HCT116 (cell line): Measurements from ENCODE around the gene CA5B. TPM values are rescaled to one million over a fixed set of nuclear protein-coding genes. Genes with fewer than 3 reads are reported as not detected.

Source experiments
- ATAC-seq: fragments of 200-7000 bp; cut with Tn5 transposase; 2 replicates; pipeline ENCODE4 v1.9.1; 2020; ENCODE audit warnings: mild to moderate bottlenecking, moderate library complexity
- BruUV-seq: library from RNA; stranded (reverse); fragments of 400-500 nt; replicated peaks from 2 replicates; lab custom pipeline; 2021; lab: Mats Ljungman, UMichigan
- CTCF ChIA-PET: fragments of 300-600 bp; sonication (Branson Sonifier 250); formaldehyde crosslinking; loops from one replicate; lab custom pipeline; 2021; ENCODE audit warnings: antibody characterized with exemption; lab: Charles Lee
- POLR2A ChIA-PET: fragments of 300-600, 350-600 bp; sonication (Branson Sonifier 250); formaldehyde crosslinking; loops from one replicate; lab custom pipeline; 2021; ENCODE audit warnings: antibody characterized with exemption; lab: Charles Lee
- RAD21 ChIA-PET, 2 experiments: fragments of 300-600 bp; sonication (Branson Sonifier 250); formaldehyde crosslinking; loops; one replicate each; lab custom pipeline; 2023; ENCODE audit warnings: low total read pairs in 2 of 2; ENCODE audit not compliant: uncharacterized antibody in 2 of 2, unreplicated experiment in 2 of 2, low non-redundant PET in 1 of 2; lab: Charles Lee
- DNase-seq: peaks from one replicate; pipeline ENCODE4 v3.0.0-alpha.2; 2010; ENCODE audit warnings: low read depth, low spot score
- H2AFZ ChIP-seq: fragments of 200-600 bp; shearing (Covaris generic), sonication (generic); 2 replicates; pipeline ENCODE4 v1.6.1; 2017; ENCODE audit warnings: low read depth, mixed run types, mixed read lengths, antibody characterized with exemption, low read length; ENCODE audit not compliant: poor library complexity, severe bottlenecking
- H3K27ac ChIP-seq: 2 replicates; pipeline ENCODE4 v1.5.1; 2012; ENCODE audit warnings: low read depth, low read length
- H3K27me3 ChIP-seq: fragments of 200-600 bp; sonication (generic); 2 replicates; pipeline ENCODE4 v1.6.1; 2016; ENCODE audit warnings: mixed run types, low read length, mixed read lengths; ENCODE audit not compliant: insufficient read depth
- H3K36me3 ChIP-seq, 2 experiments: fragments of 200-500 bp in 1 of 2; fragments of 200-600 bp in 1 of 2; sonication (Bioruptor generic) in 1 of 2; sonication (generic) in 1 of 2; 2 replicates each; pipeline versions ENCODE4 v1.5.1 to v1.6.1; 2014 to 2016; ENCODE audit warnings: low read length in 2 of 2, inconsistent platforms in 1 of 2, mixed read lengths in 1 of 2, mixed run types in 1 of 2; ENCODE audit not compliant: insufficient read depth in 2 of 2, control insufficient read depth in 1 of 2
- H3K4me1 ChIP-seq, 2 experiments: fragments of 200-600 bp in 1 of 2; sonication (generic) in 1 of 2; 2 replicates each; pipeline versions ENCODE4 v1.5.1 to v1.6.1; 2012 to 2017; ENCODE audit warnings: low read length in 2 of 2, inconsistent platforms in 1 of 2, mild to moderate bottlenecking in 1 of 2, mixed read lengths in 1 of 2, mixed run types in 1 of 2, moderate library complexity in 1 of 2; ENCODE audit not compliant: insufficient read depth in 2 of 2, control insufficient read depth in 1 of 2
- H3K4me2 ChIP-seq: fragments of 200-600 bp; sonication (generic); 2 replicates; pipeline ENCODE4 v1.6.1; 2017; ENCODE audit warnings: mixed run types, low read length, mixed read lengths
- H3K4me3 ChIP-seq, 2 experiments: fragments of 200-600 bp in 1 of 2; sonication (generic) in 1 of 2; replicated peaks in 1 of 2; 2 replicates each; pipeline ENCODE4 v1.5.1; 2011 to 2016; ENCODE audit warnings: low read length in 2 of 2, control low read depth in 1 of 2, low read depth in 1 of 2, mild to moderate bottlenecking in 1 of 2, mixed read lengths in 1 of 2, mixed run types in 1 of 2
- H3K79me2 ChIP-seq: fragments of 200-600 bp; sonication (generic); 2 replicates; pipeline ENCODE4 v1.6.1; 2017; ENCODE audit warnings: mild to moderate bottlenecking, mixed run types, low read length, moderate library complexity, mixed read lengths; ENCODE audit not compliant: insufficient read depth
- H3K9ac ChIP-seq: fragments of 200-600 bp; sonication (generic); 2 replicates; pipeline ENCODE4 v1.6.1; 2016; ENCODE audit warnings: low read length, mixed read lengths
- H3K9me2 ChIP-seq: fragments of 200-600 bp; sonication (generic), shearing (Covaris generic); 2 replicates; pipeline ENCODE4 v1.6.1; 2017; ENCODE audit warnings: mixed run types, mild to moderate bottlenecking, moderate library complexity; ENCODE audit not compliant: insufficient read depth
- H3K9me3 ChIP-seq, 2 experiments: fragments of 200-500 bp in 1 of 2; fragments of 200-600 bp in 1 of 2; sonication (Bioruptor generic) in 1 of 2; sonication (generic) in 1 of 2; 2 replicates each; pipeline ENCODE4 v1.6.1; 2014 to 2017; ENCODE audit warnings: low read length in 2 of 2, mixed read lengths in 2 of 2, inconsistent platforms in 1 of 2, low read depth in 1 of 2, mild to moderate bottlenecking in 1 of 2, mixed run types in 1 of 2, moderate library complexity in 1 of 2; ENCODE audit not compliant: control insufficient read depth in 1 of 2, insufficient read depth in 1 of 2
- H4K20me1 ChIP-seq: fragments of 200-600 bp; sonication (generic), shearing (Covaris generic); 2 replicates; pipeline ENCODE4 v1.6.1; 2017; ENCODE audit warnings: mixed run types, mild to moderate bottlenecking, moderate library complexity; ENCODE audit not compliant: insufficient read depth
- ATF3 ChIP-seq: IDR thresholded peaks from 2 replicates; pipeline ENCODE4 v1.6.1; 2012
- CBX3 ChIP-seq: IDR thresholded peaks from 2 replicates; pipeline ENCODE4 v1.6.1; 2012; ENCODE audit warnings: low read depth
- CEBPB ChIP-seq: IDR thresholded peaks from 2 replicates; pipeline ENCODE4 v1.6.1; 2012; ENCODE audit warnings: low read depth
- CTCF ChIP-seq, 3 experiments: fragments of 200-600 bp in 1 of 3; sonication (generic) in 1 of 3; IDR thresholded peaks in 2 of 3; conservative IDR thresholded peaks in 1 of 3; 2 replicates each; pipeline ENCODE4 v1.5.1; 2012 to 2017; ENCODE audit warnings: low read depth in 2 of 3, low read length in 2 of 3, antibody characterized with exemption in 1 of 3, borderline replicate concordance in 1 of 3, control low read depth in 1 of 3, mild to moderate bottlenecking in 1 of 3, mixed read lengths in 1 of 3, mixed run types in 1 of 3, moderate library complexity in 1 of 3; ENCODE audit not compliant: insufficient read depth in 1 of 3
- EGR1 ChIP-seq: IDR thresholded peaks from 2 replicates; pipeline ENCODE4 v1.6.1; 2012; ENCODE audit warnings: low read depth
- EZH2 ChIP-seq: fragments of 200-600 bp; sonication (generic); IDR thresholded peaks from 2 replicates; pipeline ENCODE4 v1.6.1; 2017; ENCODE audit warnings: antibody characterized with exemption, mixed run types
- FOSL1 ChIP-seq: IDR thresholded peaks from 2 replicates; pipeline ENCODE4 v1.6.1; 2012; ENCODE audit warnings: low read depth
- JUND ChIP-seq: IDR thresholded peaks from 2 replicates; pipeline ENCODE4 v1.6.1; 2012
- MAX ChIP-seq: IDR thresholded peaks from 2 replicates; pipeline ENCODE4 v1.6.1; 2012
- POLR2A ChIP-seq: IDR thresholded peaks from 2 replicates; pipeline ENCODE4 v1.7.0; 2011; ENCODE audit warnings: borderline replicate concordance; ENCODE audit not compliant: insufficient read depth, insufficient read length; ENCODE audit errors: extremely low read depth
- POLR2AphosphoS5 ChIP-seq: IDR thresholded peaks from 2 replicates; pipeline ENCODE4 v1.6.1; 2011; ENCODE audit warnings: mild to moderate bottlenecking, low read depth, low read length, moderate library complexity
- REST ChIP-seq: IDR thresholded peaks from 2 replicates; pipeline ENCODE4 v1.6.1; 2012; ENCODE audit warnings: low read depth
- SIN3A ChIP-seq: IDR thresholded peaks from 2 replicates; pipeline ENCODE4 v1.6.1; 2012; ENCODE audit warnings: low read depth
- TCF7L2 ChIP-seq: IDR thresholded peaks from 2 replicates; pipeline ENCODE4 v1.7.0; 2011; ENCODE audit warnings: borderline replicate concordance, inconsistent platforms; ENCODE audit not compliant: insufficient read depth, insufficient read length; ENCODE audit errors: extremely low read depth
- YY1 ChIP-seq: IDR thresholded peaks from 2 replicates; pipeline ENCODE4 v1.6.1; 2011; ENCODE audit warnings: low read length, low read depth, moderate library complexity, mild to moderate bottlenecking; ENCODE audit not compliant: insufficient replicate concordance; ENCODE audit errors: extremely low read depth
- ZBTB33 ChIP-seq: IDR thresholded peaks from 2 replicates; pipeline ENCODE4 v1.6.1; 2011; ENCODE audit warnings: mild to moderate bottlenecking, low read length, moderate library complexity; ENCODE audit not compliant: insufficient replicate concordance; ENCODE audit errors: extremely low read depth
- ZFX ChIP-seq: fragments of 450-650 bp; IDR thresholded peaks from 2 replicates; pipeline ENCODE4 v1.6.1; 2017
- ZNF274 ChIP-seq: fragments of 200-500 bp; sonication (Bioruptor generic); IDR thresholded peaks from 2 replicates; pipeline ENCODE4 v1.6.1; 2014; ENCODE audit warnings: mild to moderate bottlenecking, low read depth, low read length, inconsistent platforms
- intact Hi-C: fragments of 100-400 bp; cut with micrococcal nuclease; formaldehyde crosslinking; loops from 2 replicates; pipeline ENCODE4 v1.10.0; 2022
- total RNA-seq: library from RNA; stranded (reverse); gene quantifications from one replicate; pipeline ENCODE4 v1.2.1, GENCODE V29; 2021; ENCODE audit not compliant: unreplicated experiment

CA5B gene
- total RNA-seq, 1 experiment from 2014 or later = 5.5 TPM

GRCh38 chrX:15744181-15744867 lies 6.3 kb downstream of the CA5B start (continued):
- no peak for TF ChIP-seq SIN3A
- no peak for TF ChIP-seq CEBPB
- TF ChIP-seq EZH2 = no peak

- no peaks in the 10 kb centered on the region for H3K9me3 ChIP-seq
- RAD21 ChIA-PET = no interaction called here
- H3K27ac ChIP-seq = no peak overlapping the region
- H3K79me2 ChIP-seq = no peaks in the 10 kb centered on the region
- H3K36me3 ChIP-seq = no peaks in the 10 kb centered on the region
- CTCF ChIA-PET = no interaction called here
- ATAC-seq (no peak), DNase-seq (no peak)
- no peaks in the 10 kb centered on the region for H3K4me1 ChIP-seq
- no peaks in the 10 kb centered on the region for H3K27me3 ChIP-seq
- H4K20me1 ChIP-seq = no peaks in the 10 kb centered on the region
- H2AFZ ChIP-seq = no peak overlapping the region
- H3K9ac ChIP-seq = no peak overlapping the region
- no peak overlapping the region for H3K4me3 ChIP-seq
- no peaks in the 10 kb centered on the region for H3K9me2 ChIP-seq
- POLR2A ChIA-PET = no interaction called here
- no TSS peak for BruUV-seq
- intact Hi-C loops = no loop called here
- H3K4me2 ChIP-seq = no peak overlapping the region
- TF ChIP-seq MAX (no peak), REST (no peak), ZNF274 (no peak), POLR2AphosphoS5 (no peak), JUND (no peak), CTCF (IDR thresholded peaks at IDR 0.05 in 2 of 3, conservative IDR thresholded peaks at IDR 0.05 in 1 of 3; ENCODE audit: borderline replicate concordance in 1 of 3, insufficient read depth in 1 of 3, low read depth in 2 of 3, low read length in 2 of 3) (no peak), POLR2A (no peak), ATF3 (no peak), TCF7L2 (no peak), CEBPB (no peak), FOSL1 (no peak), CBX3 (no peak), YY1 (no peak), EGR1 (no peak), ZBTB33 (no peak), ZFX (no peak)
Measured at GRCh38 chrX:15745179-15745578, 7.1 kb downstream of the CA5B start.
